Smooth muscle cell (in vitro differentiated cells): ENCODE data around the gene TGFBR3. TPM values are rescaled to one million over a fixed set of nuclear protein-coding genes. Genes with fewer than 3 reads are reported as not detected.

ENCODE experiments used
- DNase-seq: peaks from one replicate; lab custom pipeline; 2025; ENCODE audit not compliant: unreplicated experiment; lab: John Stamatoyannopoulos, UW
- H2AFZ ChIP-seq: fragments of 200-600 bp; sonication (generic); 2 replicates; pipeline ENCODE4 v1.6.0; 2016; ENCODE audit warnings: antibody characterized with exemption, low read depth, mild to moderate bottlenecking
- H3F3A ChIP-seq: fragments of 200-600 bp; sonication (generic); 2 replicates; pipeline ENCODE4 v1.6.0; 2017; ENCODE audit warnings: antibody characterized with exemption, low read depth
- H3K27ac ChIP-seq: fragments of 200-600 bp; sonication (generic); 2 replicates; pipeline ENCODE4 v1.5.1; 2016; ENCODE audit warnings: low read depth, mild to moderate bottlenecking
- H3K27me3 ChIP-seq: fragments of 200-600 bp; sonication (generic); 2 replicates; pipeline ENCODE4 v1.6.1; 2016; ENCODE audit warnings: low read depth, mild to moderate bottlenecking
- H3K36me3 ChIP-seq: fragments of 200-600 bp; sonication (generic); 2 replicates; pipeline ENCODE4 v1.5.1; 2016; ENCODE audit warnings: low read depth
- H3K4me1 ChIP-seq: fragments of 200-600 bp; sonication (generic); 2 replicates; pipeline ENCODE4 v1.5.1; 2016; ENCODE audit warnings: low read depth
- H3K4me2 ChIP-seq: fragments of 200-600 bp; sonication (generic); 2 replicates; pipeline ENCODE4 v1.6.0; 2016; ENCODE audit warnings: mild to moderate bottlenecking
- H3K4me3 ChIP-seq: fragments of 200-600 bp; sonication (generic); 2 replicates; pipeline ENCODE4 v1.5.1; 2016; ENCODE audit warnings: mild to moderate bottlenecking
- H3K79me2 ChIP-seq: fragments of 200-600 bp; sonication (generic); 2 replicates; pipeline ENCODE4 v1.6.0; 2016; ENCODE audit warnings: low read depth, mild to moderate bottlenecking
- H3K9ac ChIP-seq: fragments of 200-600 bp; sonication (generic); 2 replicates; pipeline ENCODE4 v1.6.0; 2016; ENCODE audit warnings: low read depth
- H3K9me3 ChIP-seq: fragments of 200-600 bp; sonication (generic); replicated peaks from 2 replicates; pipeline ENCODE4 v1.5.1; 2016; ENCODE audit warnings: low read depth
- H4K20me1 ChIP-seq: fragments of 200-600 bp; sonication (generic); 2 replicates; pipeline ENCODE4 v1.6.0; 2016; ENCODE audit warnings: low read depth
- CTCF ChIP-seq: fragments of 200-600 bp; sonication (generic); IDR thresholded peaks from 2 replicates; pipeline ENCODE4 v1.5.1; 2017; ENCODE audit warnings: borderline replicate concordance, mild to moderate bottlenecking, antibody characterized with exemption; ENCODE audit not compliant: insufficient read depth, poor library complexity, severe bottlenecking
- WGBS: methylation state at CpG from one replicate; pipeline ENCODE4 v1.1.7; 2016; ENCODE audit warnings: low lambda C conversion rate; 5-methylcytosine and 5-hydroxymethylcytosine counted together
- polyA plus RNA-seq: library from polyadenylated mRNA; unstranded; fragments of >200 nt; fragmentation: Nextera tagmentation; extraction: Ambion mirVana; gene quantifications from 2 replicates; pipeline ENCODE4 v1.2.1, GENCODE V29; 2016
- total RNA-seq: library from RNA; depleted of rRNA; stranded (reverse); fragments of >200 nt; gene quantifications from 2 replicates; pipeline ENCODE4 v1.2.3, GENCODE V29; 2014

Gene TGFBR3
- total and polyA plus RNA-seq, 2 experiments from 2014 or later: 68.3 to 112 TPM

DNA sequence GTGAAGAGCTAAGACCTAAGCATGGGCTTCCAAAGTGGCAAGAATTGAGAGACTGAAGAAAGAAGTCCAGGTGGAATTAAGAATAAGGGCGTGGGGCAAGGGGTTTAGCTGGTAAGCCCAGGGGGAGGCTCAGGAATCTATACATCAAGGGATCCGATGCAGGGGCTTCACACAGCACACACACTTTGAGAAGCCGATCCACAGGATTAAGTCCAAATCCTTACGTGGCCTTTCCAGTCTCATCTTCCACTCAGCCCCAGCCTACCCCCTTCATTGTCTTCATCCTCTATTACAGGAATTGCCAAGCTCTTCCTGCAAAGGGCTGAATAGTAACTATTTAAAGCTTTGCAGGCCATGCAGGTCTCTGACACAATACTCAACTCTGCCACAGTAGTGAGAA lies 101.3 kb downstream of the TGFBR3 start:
- no peaks in the 10 kb centered on the region for H4K20me1 ChIP-seq
- no peaks in the 10 kb centered on the region for H3K9me3 ChIP-seq
- H3K36me3 ChIP-seq: no peaks in the 10 kb centered on the region
- no peak for TF ChIP-seq CTCF
- peaks cover 26% of the 10 kb centered on the region for H3K4me1 ChIP-seq
- no peaks in the 10 kb centered on the region for H3K27me3 ChIP-seq
- H3F3A ChIP-seq: peaks cover 10% of the 10 kb centered on the region
- no peak overlapping the region for H3K4me3 ChIP-seq
- peak overlapping the region; percentile 85 for H3K27ac ChIP-seq
- 40% methylated on average over 4 of the region's 4 CpGs for WGBS
- peaks cover 17% of the 10 kb centered on the region for H3K79me2 ChIP-seq
- H3K9ac ChIP-seq: no peak overlapping the region
- peak overlapping the region; percentile 58 for H3K4me2 ChIP-seq
- DNase-seq: no peak
- no peak overlapping the region for H2AFZ ChIP-seq

DNA sequence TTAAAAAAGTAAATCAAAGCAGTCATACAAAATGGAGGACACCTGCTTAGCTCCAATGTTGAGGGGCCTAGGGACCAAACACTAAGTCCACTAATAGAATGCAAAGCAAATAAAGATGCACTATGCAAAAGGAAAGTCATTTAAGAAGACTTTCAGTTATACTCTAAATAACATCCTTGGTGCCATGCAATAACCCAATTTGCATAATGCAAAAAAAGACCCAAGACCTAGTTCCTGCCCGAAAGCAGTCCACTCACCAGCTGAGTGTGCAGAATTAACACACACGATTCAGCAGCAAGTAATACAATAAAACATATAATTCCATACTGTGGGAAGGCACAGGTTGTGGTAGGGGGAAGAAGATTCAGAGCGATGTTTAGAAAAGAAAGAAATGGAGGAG lies 101.8 kb downstream of the TGFBR3 start:
- Histone ChIP-seq H3K4me3 (no peak overlapping the region), H3K9ac (no peak overlapping the region), H3K79me2 (peaks cover 16% of the 10 kb centered on the region), H2AFZ (no peak overlapping the region), H3K27ac (peak overlapping the region; percentile 85), H3K36me3 (no peaks in the 10 kb centered on the region), H3K9me3 (no peaks in the 10 kb centered on the region), H4K20me1 (no peaks in the 10 kb centered on the region), H3F3A (peaks cover 14% of the 10 kb centered on the region), H3K27me3 (no peaks in the 10 kb centered on the region), H3K4me1 (peaks cover 26% of the 10 kb centered on the region), H3K4me2 (peak overlapping the region; percentile 58)
- DNase-seq: no peak
- WGBS: 87% methylated on average over 3 of the region's 3 CpGs
- no peak for TF ChIP-seq CTCF

DNA sequence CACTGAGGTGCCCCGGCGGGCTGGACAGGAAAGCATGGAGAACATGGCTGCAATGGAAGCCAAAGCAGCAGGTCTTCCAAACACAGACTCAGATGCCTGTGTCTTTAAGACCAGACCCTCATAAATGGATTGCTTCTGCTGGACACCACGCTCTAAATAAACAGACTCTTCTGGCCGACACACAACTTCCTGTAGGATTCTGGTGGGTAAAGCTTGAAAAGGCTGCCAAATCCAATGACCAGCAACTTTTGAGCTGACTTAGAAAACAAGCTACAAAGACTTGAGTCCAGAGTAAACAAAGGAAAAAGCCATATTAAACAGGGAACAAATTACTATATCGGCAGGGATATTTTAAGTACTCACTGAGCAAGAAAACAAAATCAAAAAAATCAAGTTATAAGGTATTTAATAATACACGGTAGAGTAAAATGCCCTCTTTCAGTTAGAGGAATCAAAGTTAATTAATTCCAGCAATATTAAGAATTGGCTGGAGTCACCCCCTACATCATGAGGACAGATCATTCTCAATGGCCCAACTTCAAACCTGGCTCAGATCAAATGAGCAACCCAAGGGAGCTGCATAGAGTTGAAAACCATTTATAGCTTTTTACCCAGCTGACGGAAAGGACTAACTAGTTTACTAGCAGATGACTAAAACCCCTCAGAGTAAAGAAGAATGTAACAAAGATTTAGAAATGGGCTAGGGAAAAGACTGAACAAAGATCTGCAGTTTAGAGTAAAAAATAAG lies 102.4 kb downstream of the TGFBR3 start:
- H3K27ac ChIP-seq: peak overlapping the region; percentile 85
- no peak for DNase-seq

More for the DNA sequence above, 102.4 kb downstream of the TGFBR3 start:
- H4K20me1 ChIP-seq: no peaks in the 10 kb centered on the region
- H3K9me3 ChIP-seq: no peaks in the 10 kb centered on the region
- no peak overlapping the region for H3K9ac ChIP-seq
- H3K79me2 ChIP-seq: peaks cover 16% of the 10 kb centered on the region
- H3K36me3 ChIP-seq: no peaks in the 10 kb centered on the region
- H3K27me3 ChIP-seq: no peaks in the 10 kb centered on the region
- H3K4me2 ChIP-seq: peak overlapping the region; percentile 58
- no peak overlapping the region for H3K4me3 ChIP-seq
- H2AFZ ChIP-seq: no peak overlapping the region
- 41% methylated on average over 7 of the region's 7 CpGs for WGBS
- H3K4me1 ChIP-seq: peaks cover 31% of the 10 kb centered on the region
- no peak for TF ChIP-seq CTCF
- H3F3A ChIP-seq: peaks cover 15% of the 10 kb centered on the region
